HepG2 (cell line): ENCODE results near the gene FCAMR.

Experiments
- RFX3 ChIP-seq: IDR thresholded peaks from 2 replicates; pipeline ENCODE4 v1.6.1; 2016; ENCODE audit warnings: missing biosample characterization, missing genetic modification reagents
- ZBTB8A ChIP-seq: sonication (generic); formaldehyde crosslinking; IDR thresholded peaks from 2 replicates; pipeline ENCODE4 v1.4.0; 2020; ENCODE audit warnings: mild to moderate bottlenecking, low read depth, missing genetic modification reagents, borderline replicate concordance

GRCh38 chr1:206979379-206980043, 9.3 kb upstream of the FCAMR start:
- no peak for TF ChIP-seq ZBTB8A (CRISPR knock-in tag)
- TF ChIP-seq RFX3 (CRISPR knock-in tag): no peak
